NT2/D1 (cell line): Measurements from ENCODE around the gene ABLIM1.

Experiments used
- YY1 ChIP-seq: IDR thresholded peaks from 2 replicates; pipeline ENCODE4 v1.6.1; 2011; ENCODE audit not compliant: insufficient read length, insufficient read depth
- ZNF274 ChIP-seq: IDR thresholded peaks from 2 replicates; pipeline ENCODE4 v1.6.1; 2011; ENCODE audit warnings: mild to moderate bottlenecking, low read depth, low read length

DNA sequence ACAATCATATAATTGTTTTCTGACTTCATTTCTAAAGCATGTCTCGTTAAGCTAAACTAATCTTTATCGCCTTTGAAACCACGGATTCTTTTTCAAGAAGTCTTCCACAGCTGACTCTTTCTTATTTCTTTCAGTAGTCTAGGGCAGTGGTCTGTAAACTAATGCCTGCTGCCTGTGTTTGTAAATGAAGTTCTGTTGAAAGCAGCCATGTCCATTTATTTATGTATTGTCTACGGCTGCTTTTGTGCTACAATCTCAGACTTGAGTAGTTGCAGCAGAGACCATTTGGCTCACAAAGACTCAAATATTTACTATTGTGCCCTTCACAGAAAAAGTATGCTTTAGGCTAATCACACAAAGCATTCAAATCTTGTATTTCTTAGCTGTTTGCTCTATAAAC is 20.3 kb upstream of the ABLIM1 start:
- TF ChIP-seq ZNF274 (no peak), YY1 (no peak)
